Esophagus muscularis mucosa (tissue), 4 donors: ENCODE data around the gene PALS2. TPM values are rescaled to one million over a fixed set of nuclear protein-coding genes. Genes with fewer than 3 reads are reported as not detected.

Experiments used
- DNase-seq: peaks from one replicate; pipeline ENCODE4 v3.0.0-alpha.2; 2017; ENCODE audit errors: extremely low spot score
- H3K27ac ChIP-seq, 4 donors: fragments of 200-600 bp; sonication (generic); replicated peaks in 1 of 4; 1 replicate in 3 of 4; 2 replicates in 1 of 4; pipeline ENCODE4 v1.5.1; 2016 to 2019; ENCODE audit warnings: mild to moderate bottlenecking in 1 of 4
- H3K27me3 ChIP-seq, 4 donors: fragments of 200-600 bp; sonication (generic); one replicate each; pipeline versions ENCODE4 v1.5.1 to v1.6.0; 2016 to 2019
- H3K36me3 ChIP-seq, 4 donors: fragments of 200-600 bp; sonication (generic); one replicate each; pipeline ENCODE4 v1.5.1; 2016 to 2019
- H3K4me1 ChIP-seq, 4 donors: fragments of 200-600 bp; sonication (generic); one replicate each; pipeline ENCODE4 v1.5.1; 2016 to 2019
- H3K4me3 ChIP-seq, 4 donors: fragments of 200-600 bp; sonication (generic); 1 replicate in 2 of 4; 2 replicates in 2 of 4; pipeline ENCODE4 v1.5.1; 2016 to 2019; ENCODE audit warnings: mild to moderate bottlenecking in 4 of 4, moderate library complexity in 1 of 4
- H3K9me3 ChIP-seq, 4 donors: fragments of 200-600 bp; sonication (generic); 1 replicate in 3 of 4; 2 replicates in 1 of 4; pipeline ENCODE4 v1.5.1; 2016 to 2019
- CTCF ChIP-seq, 3 experiments: fragments of 200-600 bp in 2 of 3; fragments of 450-650 bp in 1 of 3; sonication (generic) in 2 of 3; IDR thresholded peaks; one replicate each; pipeline ENCODE4 v1.5.1; 2017 to 2019; ENCODE audit warnings: antibody characterized with exemption in 3 of 3, mild to moderate bottlenecking in 2 of 3, moderate library complexity in 1 of 3
- EP300 ChIP-seq: sonication (generic); formaldehyde crosslinking; IDR thresholded peaks from one replicate; pipeline ENCODE4 v1.6.1; 2017; ENCODE audit warnings: antibody characterized with exemption
- POLR2A ChIP-seq: fragments of 450-650 bp; IDR thresholded peaks from one replicate; pipeline ENCODE4 v1.6.1; 2017; ENCODE audit warnings: antibody characterized with exemption, moderate library complexity, mild to moderate bottlenecking, low read depth
- POLR2AphosphoS5 ChIP-seq, 2 donors: sonication (generic); formaldehyde crosslinking; IDR thresholded peaks; one replicate each; pipeline ENCODE4 v1.6.1; 2017; ENCODE audit warnings: antibody characterized with exemption in 2 of 2
- WGBS: methylation state at CpG from one replicate; pipeline ENCODE4 v1.1.5; 2018; 5-methylcytosine and 5-hydroxymethylcytosine counted together
- intact Hi-C: fragments of 100-400 bp; cut with DNase I; formaldehyde crosslinking; loops from one replicate; pipeline ENCODE4 v1.15.1; 2023
- total RNA-seq, 4 donors: library from RNA; depleted of rRNA; stranded (reverse); fragments of >200 nt; gene quantifications; one replicate each; pipeline versions ENCODE4 v1.1.0 to v1.2.1, GENCODE V29; 2016

PALS2 gene
- total RNA-seq, 4 donors from 2014 or later, result 9.0 to 16.3 (median 12.4) TPM

GRCh38 chr7:24566274-24566673 is 7.0 kb upstream of the PALS2 start:
- intact Hi-C loops, result no loop called here
- WGBS, result 88% methylated on average over 2 of the region's 2 CpGs
- TF ChIP-seq POLR2AphosphoS5 (IDR thresholded peaks at IDR 0.05) (no peak), POLR2A (no peak)

GRCh38 chr7:24570983-24571382 is 2.3 kb upstream of the PALS2 start:
- TF ChIP-seq CTCF (IDR thresholded peaks at IDR 0.05), result no peak

More at GRCh38 chr7:24566274-24566673, 7.0 kb upstream of the PALS2 start:
- no peak for DNase-seq
- Histone ChIP-seq H3K9me3 (no peaks in the 10 kb centered on the region), H3K27ac (no peak overlapping the region), H3K36me3 (no peaks in the 10 kb centered on the region), H3K27me3 (peaks cover 0 to 4% (median 0%) of the 10 kb centered on the region in 4 donors), H3K4me3 (no peak overlapping the region), H3K4me1 (no peaks in the 10 kb centered on the region)

GRCh38 chr7:24572016-24572392 is 1.2 kb upstream of the PALS2 start:
- DNase-seq, result no peak
- Histone ChIP-seq H3K27me3 (peaks cover 0 to 4% (median 0%) of the 10 kb centered on the region in 4 donors), H3K4me3 (peak overlapping the region in 1 of 4 donors; percentile 91), H3K27ac (peak overlapping the region in 1 of 4 donors; percentile 84), H3K9me3 (no peaks in the 10 kb centered on the region), H3K4me1 (peaks cover 5 to 23% (median 14%) of the 10 kb centered on the region in 4 donors), H3K36me3 (no peaks in the 10 kb centered on the region)
- no peak for TF ChIP-seq EP300
- no peak for TF ChIP-seq POLR2A
- no peak for TF ChIP-seq POLR2AphosphoS5 (IDR thresholded peaks at IDR 0.05)
- TF ChIP-seq CTCF (IDR thresholded peaks at IDR 0.05), result no peak
- intact Hi-C loops, result no loop called here
- 51% methylated on average over 4 of the region's 4 CpGs for WGBS

More at GRCh38 chr7:24570983-24571382, 2.3 kb upstream of the PALS2 start:
- no peaks in the 10 kb centered on the region for H3K36me3 ChIP-seq
- peaks cover 0 to 4% (median 0%) of the 10 kb centered on the region in 4 donors for H3K27me3 ChIP-seq
- peaks cover 5 to 23% (median 14%) of the 10 kb centered on the region in 4 donors for H3K4me1 ChIP-seq
- 59% methylated on average over 2 of the region's 2 CpGs for WGBS
- H3K9me3 ChIP-seq, result no peaks in the 10 kb centered on the region
- intact Hi-C loops, result no loop called here
- DNase-seq, result no peak
- H3K27ac ChIP-seq, result no peak overlapping the region
- no peak overlapping the region for H3K4me3 ChIP-seq

- no peak for TF ChIP-seq CTCF (IDR thresholded peaks at IDR 0.05)
- TF ChIP-seq EP300, result no peak
- TF ChIP-seq POLR2A, result no peak
- no peak for DNase-seq
- H3K36me3 ChIP-seq, result no peaks in the 10 kb centered on the region
- intact Hi-C loops, result no loop called here
- H3K9me3 ChIP-seq, result no peaks in the 10 kb centered on the region
- WGBS, result 4% methylated on average over 14 of the region's 16 CpGs
- peak overlapping the region; percentile 77 to 90 (median 83) for H3K27ac ChIP-seq
- peaks cover 0 to 4% (median 0%) of the 10 kb centered on the region in 4 donors for H3K27me3 ChIP-seq
- H3K4me1 ChIP-seq, result peaks cover 5 to 23% (median 14%) of the 10 kb centered on the region in 4 donors
- H3K4me3 ChIP-seq, result peak overlapping the region; percentile 75 to 91 (median 78)
Observed at GRCh38 chr7:24572393-24572996, 757 bp upstream of the PALS2 start.

GRCh38 chr7:24573554-24574338 is 494 bp downstream of the PALS2 start:
- WGBS, result 0% methylated on average over 12 of the region's 101 CpGs
- H3K4me1 ChIP-seq, result peaks cover 5 to 23% (median 14%) of the 10 kb centered on the region in 4 donors
- no peaks in the 10 kb centered on the region for H3K36me3 ChIP-seq
- intact Hi-C loops, result no loop called here
- TF ChIP-seq POLR2AphosphoS5 (IDR thresholded peaks at IDR 0.05), result no peak
- TF ChIP-seq POLR2A, result no peak
- no peak for TF ChIP-seq CTCF (IDR thresholded peaks at IDR 0.05)
- no peak for TF ChIP-seq EP300
- peak overlapping the region; percentile 77 to 90 (median 83) for H3K27ac ChIP-seq
- H3K4me3 ChIP-seq, result peak overlapping the region; percentile 75 to 91 (median 78)
- H3K9me3 ChIP-seq, result no peaks in the 10 kb centered on the region
- H3K27me3 ChIP-seq, result peaks cover 0 to 4% (median 0%) of the 10 kb centered on the region in 4 donors
- no peak for DNase-seq
